DMS114 treated with DMSO at 0.1 percent for 48 hours (cell line): ENCODE results near the gene ATAD1.
A peak's percentile ranks its signal among the peaks of the same experiment; 100 is the strongest.
"Not testable (repeated sequence)": the region's sequence is repeated elsewhere in the genome, so short reads cannot be mapped to it uniquely, and the experiment has no call there.

Experiments used
- DNase-seq: peaks from one replicate; lab custom pipeline; 2025; ENCODE audit not compliant: unreplicated experiment; lab: John Stamatoyannopoulos, UW

ATAD1 gene, protein sequence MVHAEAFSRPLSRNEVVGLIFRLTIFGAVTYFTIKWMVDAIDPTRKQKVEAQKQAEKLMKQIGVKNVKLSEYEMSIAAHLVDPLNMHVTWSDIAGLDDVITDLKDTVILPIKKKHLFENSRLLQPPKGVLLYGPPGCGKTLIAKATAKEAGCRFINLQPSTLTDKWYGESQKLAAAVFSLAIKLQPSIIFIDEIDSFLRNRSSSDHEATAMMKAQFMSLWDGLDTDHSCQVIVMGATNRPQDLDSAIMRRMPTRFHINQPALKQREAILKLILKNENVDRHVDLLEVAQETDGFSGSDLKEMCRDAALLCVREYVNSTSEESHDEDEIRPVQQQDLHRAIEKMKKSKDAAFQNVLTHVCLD

DNA sequence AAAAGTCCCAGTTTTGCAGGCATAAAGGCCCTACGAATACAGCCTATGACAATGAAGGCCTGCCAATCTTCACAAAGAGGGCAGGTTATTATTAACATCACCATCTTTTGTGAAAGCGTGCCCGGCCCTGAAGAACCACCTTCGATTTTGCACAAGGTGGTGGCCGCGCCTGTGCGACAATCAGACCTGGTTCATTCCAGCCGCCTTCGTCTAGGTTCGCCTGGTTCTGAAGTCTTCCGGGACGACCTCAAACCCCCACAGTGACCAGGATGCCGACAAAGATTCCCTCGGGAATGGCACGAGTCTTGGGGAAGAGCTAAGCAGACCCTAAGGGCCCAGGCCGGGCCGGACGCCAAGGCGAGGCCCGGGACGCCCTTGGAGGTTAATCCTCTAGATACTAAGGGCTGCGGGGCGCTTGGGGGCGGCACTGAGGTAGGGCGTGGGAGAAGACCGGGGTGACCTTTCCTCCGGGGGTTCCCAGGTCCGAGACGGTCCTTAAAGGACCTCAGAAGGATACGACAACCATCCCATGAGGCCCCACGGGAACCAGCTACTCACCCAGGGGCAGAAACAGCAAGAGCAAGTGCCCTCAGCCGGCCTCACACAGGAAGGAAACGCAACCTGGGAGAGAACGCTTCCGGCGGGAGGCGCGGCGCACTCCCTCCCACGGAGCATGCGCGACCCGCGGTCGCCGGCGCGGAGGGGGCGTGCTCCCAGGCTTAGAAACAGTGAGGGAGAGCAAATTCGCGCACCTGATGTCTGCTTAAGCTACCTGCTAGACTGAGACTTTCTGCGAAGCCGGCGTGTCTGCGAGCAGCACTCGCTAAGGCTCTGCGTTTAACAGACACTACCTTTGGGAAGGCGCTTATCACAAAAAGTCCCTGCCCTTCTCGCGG, at the start of gene ATAD1:
Gene ATAD1 (minus strand): TSS at position 618 of the 896 bp plus-strand sequence. CDS start 3,627 bp downstream, outside the sequence.
- DNase-seq = peak; percentile 77

DNA sequence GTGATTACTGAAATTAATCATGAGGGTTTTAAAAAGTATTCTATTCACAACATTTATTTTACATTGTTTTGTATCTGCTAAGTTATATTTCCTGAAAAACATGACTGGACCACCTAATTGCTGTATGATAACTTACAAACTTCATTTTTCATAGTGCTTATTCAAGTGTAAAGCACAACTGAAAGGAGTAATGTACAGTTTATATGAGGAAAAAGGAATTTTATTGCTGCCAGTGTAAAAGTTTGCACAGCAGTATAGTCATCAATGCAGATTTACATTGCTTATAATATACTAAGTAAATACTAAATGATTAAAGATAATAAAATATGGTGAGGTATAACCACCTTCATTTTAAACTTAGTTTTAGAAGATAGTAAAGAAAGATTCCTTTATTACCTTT, 49.4 kb upstream of the ATAD1 start:
- no peak for DNase-seq

DNA sequence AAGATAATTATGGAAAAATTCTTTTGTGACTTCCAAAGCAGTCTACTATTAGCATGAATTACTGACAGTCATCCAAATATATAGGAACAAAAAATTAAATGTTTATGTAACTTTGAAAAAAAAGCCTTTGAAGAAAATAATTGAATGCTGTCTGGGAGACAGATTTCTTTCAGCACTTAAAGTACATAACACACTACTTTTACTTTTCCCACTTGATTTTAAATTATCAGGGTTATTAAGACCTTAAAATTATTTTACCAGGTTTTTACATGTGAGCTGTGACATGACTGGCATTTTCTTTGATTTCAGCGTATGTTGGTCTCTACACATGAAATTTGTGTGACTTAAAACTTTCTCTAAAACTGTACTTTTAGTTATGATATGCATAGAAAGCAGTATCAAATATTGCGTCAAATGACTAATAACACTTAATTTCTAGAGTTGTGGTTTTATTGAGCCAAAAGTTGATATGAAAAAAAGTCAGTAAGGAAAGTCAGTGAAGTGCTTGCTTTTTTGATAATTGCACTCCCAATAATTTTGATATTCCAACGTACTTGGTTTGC, 48.5 kb upstream of the ATAD1 start:
- no peak for DNase-seq

DNA sequence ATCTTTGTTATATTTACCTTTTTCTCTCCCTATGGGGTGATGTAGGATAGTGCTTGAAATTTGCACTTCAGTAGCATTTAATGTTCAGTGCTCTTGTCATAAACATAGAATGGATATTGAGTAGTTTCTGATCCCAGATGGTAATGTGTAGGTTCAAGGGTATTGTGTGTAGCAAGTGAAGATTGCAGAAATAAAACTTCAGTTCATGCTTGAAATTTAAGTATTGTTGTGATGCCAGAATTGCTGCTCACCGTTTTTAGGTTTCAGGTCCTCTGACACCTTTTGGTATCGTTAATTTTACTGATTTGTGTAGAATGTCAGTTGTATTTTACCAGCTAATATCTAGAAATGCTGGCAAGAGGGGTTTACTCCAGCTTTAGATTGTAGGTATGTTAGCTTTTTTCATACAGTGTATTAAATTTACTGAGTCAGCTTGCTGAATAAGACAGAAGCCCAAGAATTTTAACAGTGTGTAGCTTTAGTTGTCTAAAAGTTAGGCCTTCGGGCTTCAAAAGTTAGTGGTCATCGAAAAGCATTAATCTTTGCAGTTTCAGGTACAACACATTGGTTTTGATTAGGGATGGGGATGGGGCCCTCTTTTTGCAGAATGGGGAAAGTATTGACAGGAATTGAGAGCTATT, 47.3 kb upstream of the ATAD1 start:
- DNase-seq = no peak

DNA sequence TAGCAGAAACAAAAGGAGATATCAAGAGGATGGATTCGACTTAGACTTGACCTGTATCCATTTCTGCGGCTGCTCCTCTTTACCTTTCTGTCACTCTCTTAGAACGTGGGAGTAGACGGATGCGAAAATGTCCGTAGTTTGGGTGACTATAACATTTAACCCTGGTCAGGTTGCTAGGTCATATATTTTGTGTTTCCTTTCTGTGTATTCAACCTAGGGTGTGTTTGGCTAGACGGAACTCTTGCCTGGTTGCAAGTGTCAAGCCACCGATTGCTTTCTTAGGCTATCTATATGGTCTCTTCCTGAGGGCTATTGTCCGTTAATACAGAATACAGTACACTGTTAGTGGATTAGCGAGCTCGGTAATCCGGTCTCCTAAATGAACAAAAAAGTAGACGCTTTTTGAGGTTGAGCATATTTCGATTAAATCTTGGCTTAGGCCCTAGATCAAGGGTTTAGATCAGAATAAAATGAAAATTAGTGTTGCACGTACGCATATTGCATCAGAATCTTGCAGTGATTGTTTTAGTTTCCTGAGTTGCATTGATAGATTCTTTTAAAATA, 46.6 kb upstream of the ATAD1 start:
- DNase-seq = no peak

DNA sequence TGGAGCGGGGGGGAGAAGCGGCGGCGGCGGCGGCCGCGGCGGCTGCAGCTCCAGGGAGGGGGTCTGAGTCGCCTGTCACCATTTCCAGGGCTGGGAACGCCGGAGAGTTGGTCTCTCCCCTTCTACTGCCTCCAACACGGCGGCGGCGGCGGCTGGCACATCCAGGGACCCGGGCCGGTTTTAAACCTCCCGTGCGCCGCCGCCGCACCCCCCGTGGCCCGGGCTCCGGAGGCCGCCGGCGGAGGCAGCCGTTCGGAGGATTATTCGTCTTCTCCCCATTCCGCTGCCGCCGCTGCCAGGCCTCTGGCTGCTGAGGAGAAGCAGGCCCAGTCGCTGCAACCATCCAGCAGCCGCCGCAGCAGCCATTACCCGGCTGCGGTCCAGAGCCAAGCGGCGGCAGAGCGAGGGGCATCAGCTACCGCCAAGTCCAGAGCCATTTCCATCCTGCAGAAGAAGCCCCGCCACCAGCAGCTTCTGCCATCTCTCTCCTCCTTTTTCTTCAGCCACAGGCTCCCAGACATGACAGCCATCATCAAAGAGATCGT, 46.0 kb upstream of the ATAD1 start:
- not testable (repeated sequence) for DNase-seq

DNA sequence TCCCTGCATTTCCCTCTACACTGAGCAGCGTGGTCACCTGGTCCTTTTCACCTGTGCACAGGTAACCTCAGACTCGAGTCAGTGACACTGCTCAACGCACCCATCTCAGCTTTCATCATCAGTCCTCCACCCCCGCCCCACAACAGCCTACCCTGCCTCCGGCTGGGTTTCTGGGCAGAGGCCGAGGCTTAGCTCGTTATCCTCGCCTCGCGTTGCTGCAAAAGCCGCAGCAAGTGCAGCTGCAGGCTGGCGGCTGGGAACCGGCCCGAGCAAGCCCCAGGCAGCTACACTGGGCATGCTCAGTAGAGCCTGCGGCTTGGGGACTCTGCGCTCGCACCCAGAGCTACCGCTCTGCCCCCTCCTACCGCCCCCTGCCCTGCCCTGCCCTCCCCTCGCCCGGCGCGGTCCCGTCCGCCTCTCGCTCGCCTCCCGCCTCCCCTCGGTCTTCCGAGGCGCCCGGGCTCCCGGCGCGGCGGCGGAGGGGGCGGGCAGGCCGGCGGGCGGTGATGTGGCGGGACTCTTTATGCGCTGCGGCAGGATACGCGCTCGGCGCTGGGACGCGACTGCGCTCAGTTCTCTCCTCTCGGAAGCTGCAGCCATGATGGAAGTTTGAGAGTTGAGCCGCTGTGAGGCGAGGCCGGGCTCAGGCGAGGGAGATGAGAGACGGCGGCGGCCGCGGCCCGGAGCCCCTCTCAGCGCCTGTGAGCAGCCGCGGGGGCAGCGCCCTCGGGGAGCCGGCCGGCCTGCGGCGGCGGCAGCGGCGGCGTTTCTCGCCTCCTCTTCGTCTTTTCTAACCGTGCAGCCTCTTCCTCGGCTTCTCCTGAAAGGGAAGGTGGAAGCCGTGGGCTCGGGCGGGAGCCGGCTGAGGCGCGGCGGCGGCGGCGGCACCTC, 45.3 kb upstream of the ATAD1 start, which contains the start of the genes KLLN and PTEN:
Gene KLLN (minus strand): TSS at position 481 of the 891 bp plus-strand sequence. CDS start 1,046 bp downstream, outside the sequence.
Gene PTEN (plus strand): TSS at position 573 of the 891 bp plus-strand sequence. CDS start 845 bp downstream, outside the sequence.
- DNase-seq = peak; percentile 80

DNA sequence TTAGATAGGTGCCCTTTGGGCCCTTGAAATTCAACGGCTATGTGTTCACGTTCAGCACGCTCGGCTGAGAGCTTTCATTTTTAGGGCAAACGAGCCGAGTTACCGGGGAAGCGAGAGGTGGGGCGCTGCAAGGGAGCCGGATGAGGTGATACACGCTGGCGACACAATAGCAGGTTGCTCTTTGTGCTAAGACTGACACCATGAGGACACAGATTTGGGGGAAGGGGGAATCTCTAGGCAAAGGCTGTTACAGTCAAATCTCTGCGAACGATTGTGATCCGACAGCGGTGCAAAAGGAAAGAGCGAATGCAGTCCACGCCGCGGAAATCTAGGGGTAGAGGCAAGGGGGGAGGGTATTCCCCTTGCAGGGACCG, 44.6 kb upstream of the ATAD1 start:
- no peak for DNase-seq

DNA sequence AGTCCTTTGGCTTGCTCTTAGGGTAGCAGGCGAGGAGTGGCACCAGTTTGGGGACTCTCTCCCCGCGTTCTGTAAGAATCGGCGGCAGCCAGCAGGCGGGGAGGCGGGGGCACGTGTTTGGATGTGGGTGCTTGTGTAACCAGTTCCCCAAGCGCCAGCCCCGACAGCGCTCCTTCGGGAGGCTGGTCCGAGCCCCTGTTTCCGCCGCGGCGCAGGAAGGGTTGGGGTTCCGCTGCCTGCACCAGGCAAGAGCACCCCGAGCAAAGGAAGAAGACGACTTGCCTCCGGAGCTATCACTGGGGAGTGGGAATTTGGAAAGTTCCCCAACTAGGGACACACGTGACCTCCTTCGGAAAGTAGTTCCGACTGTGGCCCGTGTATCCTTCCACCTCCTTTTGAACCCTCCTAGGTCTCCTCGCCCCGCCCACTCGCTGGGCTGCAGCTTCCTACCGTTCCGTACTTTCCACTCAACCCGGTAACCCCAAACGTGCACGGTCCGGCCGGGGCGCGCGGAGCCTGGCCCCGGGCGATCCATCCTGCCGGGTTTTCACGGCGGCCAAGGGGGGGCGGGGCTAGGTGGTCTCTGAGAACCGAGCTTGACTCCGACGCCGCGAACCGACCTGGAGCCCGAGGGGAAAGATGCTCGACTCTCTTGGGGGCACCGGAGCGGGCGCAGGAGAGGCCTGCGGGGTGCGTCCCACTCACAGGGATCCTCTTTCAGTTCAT, 44.1 kb upstream of the ATAD1 start:
- DNase-seq = peak; percentile 96

DNA sequence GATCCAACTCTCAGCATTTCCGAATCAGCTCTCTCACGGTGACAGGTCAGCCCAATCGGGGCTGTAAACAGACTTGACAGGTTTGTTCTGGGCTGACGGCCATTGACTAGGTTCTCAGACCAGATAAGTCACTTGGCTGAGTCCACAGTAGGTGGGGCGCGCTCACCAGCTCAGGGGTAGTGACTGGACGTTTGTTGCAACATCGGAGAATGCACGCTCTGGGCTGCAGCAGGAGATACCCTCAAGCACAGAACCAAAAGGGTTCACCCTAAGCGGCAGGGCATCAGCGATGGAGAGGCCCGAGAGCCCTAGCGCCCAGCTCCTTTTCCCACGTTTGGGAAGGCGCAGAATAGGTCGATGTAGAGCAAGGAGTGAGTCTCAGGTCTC, 43.5 kb upstream of the ATAD1 start:
- no peak for DNase-seq

DNA sequence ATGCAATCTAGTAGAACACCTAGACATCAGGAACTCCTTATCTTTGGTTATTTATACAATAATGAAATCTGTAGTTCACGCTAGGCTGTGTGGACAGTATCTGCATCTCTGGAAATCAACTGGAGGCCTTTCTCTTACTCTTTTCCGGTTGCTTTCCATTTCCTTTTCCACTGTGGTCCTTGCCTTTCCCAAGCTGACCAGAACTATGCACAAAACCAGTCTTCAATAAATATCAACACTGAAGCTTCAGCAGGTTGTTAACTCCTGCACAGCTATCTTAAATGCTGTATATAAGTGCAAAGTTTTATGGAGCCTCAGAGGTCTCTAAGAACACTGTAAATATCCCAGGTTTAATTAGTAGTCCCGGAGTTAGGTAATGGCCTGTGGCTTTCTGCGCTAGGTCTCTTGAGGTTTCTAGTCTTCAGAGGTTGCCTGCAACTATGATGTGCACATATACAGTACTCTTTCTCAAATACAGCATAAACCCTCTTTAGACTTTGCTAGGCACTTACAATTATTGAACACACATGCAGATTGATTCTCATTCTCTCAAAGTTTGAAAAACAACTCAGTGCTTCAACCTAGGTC, 42.9 kb upstream of the ATAD1 start:
- DNase-seq = no peak

DNA sequence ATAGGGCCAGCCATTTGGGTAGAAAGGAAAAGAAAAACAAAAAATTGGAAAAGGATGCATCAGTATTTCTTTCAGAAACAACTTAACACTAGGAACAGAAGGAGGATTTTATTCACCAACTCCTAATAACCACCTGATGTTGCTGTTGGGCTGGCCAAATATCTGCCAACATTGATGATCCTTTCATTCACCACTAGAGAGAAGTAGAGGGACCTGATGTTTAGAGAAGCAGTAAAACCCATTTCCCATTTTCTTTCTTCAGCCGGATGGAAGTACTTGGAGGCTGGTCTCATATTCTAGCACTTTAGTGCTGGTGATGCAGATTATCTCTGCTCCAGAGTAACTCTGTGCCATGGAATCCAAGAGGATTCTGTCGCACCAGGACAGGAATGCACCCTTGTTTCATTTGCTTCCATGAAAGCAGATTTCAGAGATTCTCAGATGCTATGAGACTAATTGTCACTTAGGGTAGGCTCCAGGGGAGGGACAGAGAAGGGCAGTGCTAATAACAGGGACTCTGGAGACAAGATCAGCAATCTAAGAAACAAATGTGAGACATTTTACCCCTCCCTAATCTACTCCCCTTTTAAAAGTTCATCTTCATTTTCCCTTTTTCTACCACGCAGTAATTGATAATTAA, 42.2 kb upstream of the ATAD1 start:
- DNase-seq = peak; percentile 81

DNA sequence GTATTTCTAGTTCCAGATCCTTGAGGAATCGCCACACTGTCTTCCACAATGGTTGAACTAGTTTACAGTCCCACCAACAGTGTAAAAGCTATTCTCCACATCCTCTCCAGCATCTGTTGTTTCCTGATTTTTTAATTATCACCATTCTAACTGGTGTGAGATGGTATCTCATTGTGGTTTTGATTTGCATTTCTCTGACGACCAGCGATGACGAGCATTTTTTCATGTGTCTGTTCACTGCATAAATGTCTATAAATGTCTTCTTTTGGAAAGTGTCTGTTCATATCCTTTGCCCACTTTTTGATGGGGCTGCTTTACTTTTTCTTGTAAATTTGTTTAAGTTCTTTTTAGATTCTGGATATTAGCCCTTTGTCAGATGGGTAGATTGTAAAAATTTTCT, 37.6 kb upstream of the ATAD1 start:
- DNase-seq = not testable (repeated sequence)

DNA sequence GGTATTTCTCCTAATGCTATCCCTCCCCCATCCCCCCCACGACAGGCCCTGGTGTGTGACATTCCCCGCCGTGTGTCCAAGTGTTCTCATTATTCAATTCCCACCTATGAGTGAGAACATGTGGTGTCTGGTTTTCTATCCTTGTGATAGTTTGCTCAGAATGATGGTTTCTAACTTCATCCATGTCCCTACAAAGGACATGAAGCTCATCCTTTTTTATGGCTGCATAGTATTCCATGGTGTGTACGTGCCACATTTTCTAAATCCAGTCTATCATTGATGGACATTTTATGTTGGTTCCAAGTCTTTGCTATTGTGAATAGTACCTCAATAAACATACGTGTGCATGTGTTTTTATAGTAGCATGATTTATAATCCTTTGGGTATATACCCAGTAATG, 37.2 kb upstream of the ATAD1 start:
- not testable (repeated sequence) for DNase-seq

DNA sequence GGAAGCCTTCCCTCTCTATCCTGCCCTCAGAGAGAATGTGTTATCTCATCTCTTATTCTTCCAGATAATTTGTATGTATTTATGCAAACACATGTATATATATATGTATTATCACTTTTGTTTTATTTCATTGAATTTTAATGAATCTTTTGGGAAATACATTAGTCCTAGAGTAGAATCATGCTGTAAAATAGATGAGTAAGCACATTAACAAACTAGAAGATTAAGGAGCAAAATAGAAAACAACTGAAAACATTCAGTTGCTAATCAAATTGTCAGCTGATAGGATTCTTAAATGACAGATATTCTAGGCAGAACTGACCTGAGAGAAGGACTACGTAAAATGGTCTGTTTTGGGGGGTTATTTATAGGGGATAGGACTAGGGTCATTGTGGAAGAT, 34.1 kb upstream of the ATAD1 start:
- DNase-seq = no peak

DNA sequence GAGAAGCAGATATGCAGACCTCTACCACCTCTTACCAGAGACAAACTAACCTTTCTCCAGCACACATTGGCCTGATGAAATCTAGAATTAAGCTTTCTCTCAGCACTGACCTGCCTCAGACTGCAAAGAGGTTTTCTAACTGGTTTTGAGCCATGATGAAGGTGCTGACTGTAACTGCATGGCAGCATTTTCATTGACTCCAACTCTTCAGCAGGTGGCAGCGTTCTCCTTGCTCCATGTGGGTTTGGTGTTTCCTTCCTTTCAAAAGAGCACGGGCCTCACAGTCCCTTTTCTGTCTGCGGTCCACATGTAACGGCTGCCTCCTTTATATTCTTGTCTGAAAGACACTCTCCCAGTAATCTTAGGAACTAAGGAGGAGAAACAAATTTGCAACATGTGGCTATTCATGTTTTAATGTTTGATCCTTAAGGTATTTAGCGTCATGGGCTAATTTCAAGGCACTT, 32.7 kb upstream of the ATAD1 start:
- peak; percentile 81 for DNase-seq

DNA sequence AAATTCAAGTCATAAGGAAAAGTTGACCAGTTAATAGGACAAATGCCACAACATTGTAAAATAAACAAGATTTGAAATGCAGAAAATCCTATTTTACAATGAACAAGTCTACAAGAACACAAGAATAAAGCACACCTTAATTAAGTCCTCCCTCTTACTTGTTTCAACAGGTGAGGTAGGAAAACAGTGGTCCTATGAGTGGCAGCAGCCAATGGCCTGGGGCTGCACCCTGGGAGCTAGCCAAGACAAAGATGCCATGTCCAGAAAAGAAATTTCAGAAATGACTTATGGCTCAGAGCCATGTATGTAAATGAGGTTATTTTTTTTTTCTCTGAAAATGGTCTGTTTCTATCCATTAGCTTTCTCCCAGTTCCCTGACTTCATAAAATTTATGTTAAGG, 31.0 kb upstream of the ATAD1 start:
- DNase-seq = no peak

DNA sequence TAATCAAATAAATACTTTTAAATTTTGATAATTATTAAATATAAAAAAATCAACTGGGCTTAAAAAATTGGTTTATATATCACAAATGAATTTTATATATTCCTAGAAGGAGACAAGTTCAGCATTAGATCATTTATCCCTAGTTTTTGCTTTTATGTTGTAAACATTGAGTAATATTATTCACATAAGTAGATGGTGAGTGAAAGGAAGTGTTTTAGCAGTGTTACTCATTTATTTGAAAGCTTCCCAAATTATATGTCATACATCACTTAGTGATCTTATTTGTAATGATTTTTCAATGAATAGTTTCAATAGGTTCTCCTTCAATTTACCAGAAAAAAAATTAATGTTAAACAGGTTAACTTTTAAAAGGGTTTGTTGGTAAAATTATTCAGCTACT, 29.5 kb upstream of the ATAD1 start:
- no peak for DNase-seq
